DND-41 (cell line): ENCODE data around the gene MARK4.
"Not testable (repeated sequence)": the region's sequence is repeated elsewhere in the genome, so short reads cannot be mapped to it uniquely, and the experiment has no call there.

ENCODE experiments used
- ATAC-seq: fragments of 200-7000 bp; cut with Tn5 transposase; 3 replicates; pipeline ENCODE4 v1.9.1; 2021; ENCODE audit warnings: low read depth; ENCODE audit not compliant: insufficient read depth
- DNase-seq: peaks from one replicate; pipeline ENCODE4 v3.0.0-alpha.2; 2020
- H2AFZ ChIP-seq: 2 replicates; pipeline ENCODE4 v1.6.0; 2012; ENCODE audit warnings: low read depth, low read length
- H3K27ac ChIP-seq: 2 replicates; pipeline ENCODE4 v1.5.1; 2012; ENCODE audit warnings: low read length, inconsistent platforms
- H3K27me3 ChIP-seq: fragments of 200-600 bp; sonication (generic); 2 replicates; pipeline ENCODE4 v1.6.0; 2012; ENCODE audit warnings: low read length, mild to moderate bottlenecking, inconsistent platforms; ENCODE audit not compliant: insufficient read depth, poor library complexity
- H3K36me3 ChIP-seq: 2 replicates; pipeline ENCODE4 v1.5.1; 2012; ENCODE audit warnings: low read length, inconsistent platforms; ENCODE audit not compliant: insufficient read depth
- H3K4me1 ChIP-seq: 2 replicates; pipeline ENCODE4 v1.5.1; 2012; ENCODE audit warnings: mild to moderate bottlenecking, low read length; ENCODE audit not compliant: insufficient read depth
- H3K4me2 ChIP-seq: 2 replicates; pipeline ENCODE4 v1.6.0; 2012; ENCODE audit warnings: mild to moderate bottlenecking, moderate library complexity, low read length, inconsistent platforms; ENCODE audit not compliant: insufficient read depth
- H3K4me3 ChIP-seq, 2 experiments: fragments of 200-600 bp in 1 of 2; shearing (Covaris generic) in 1 of 2; 2 replicates each; pipeline ENCODE4 v1.5.1; 2012 to 2016; ENCODE audit warnings: inconsistent platforms in 2 of 2, low read length in 2 of 2, mild to moderate bottlenecking in 2 of 2, low read depth in 1 of 2, moderate library complexity in 1 of 2
- H3K79me2 ChIP-seq: 2 replicates; pipeline ENCODE4 v1.6.0; 2012; ENCODE audit warnings: low read length, inconsistent platforms; ENCODE audit not compliant: insufficient read depth
- H3K9ac ChIP-seq: 2 replicates; pipeline ENCODE4 v1.6.0; 2012; ENCODE audit warnings: low read depth, mild to moderate bottlenecking, inconsistent platforms, low read length, moderate library complexity
- H3K9me3 ChIP-seq: 2 replicates; pipeline ENCODE4 v1.5.1; 2012; ENCODE audit warnings: low read length, moderate library complexity, mild to moderate bottlenecking, inconsistent platforms; ENCODE audit not compliant: insufficient read depth, severe bottlenecking
- H4K20me1 ChIP-seq: 2 replicates; pipeline ENCODE4 v1.6.0; 2012; ENCODE audit warnings: low read length; ENCODE audit not compliant: insufficient read depth
- CTCF ChIP-seq: IDR thresholded peaks from 2 replicates; pipeline ENCODE4 v1.5.1; 2012; ENCODE audit warnings: borderline replicate concordance, low read length, moderate library complexity, mild to moderate bottlenecking; ENCODE audit not compliant: poor library complexity, severe bottlenecking; ENCODE audit errors: extremely low read depth
- EZH2 ChIP-seq: IDR thresholded peaks from 3 replicates; pipeline ENCODE4 v1.6.1; 2012; ENCODE audit warnings: borderline replicate concordance, low read depth, mild to moderate bottlenecking, moderate library complexity, low read length, inconsistent platforms; ENCODE audit not compliant: severe bottlenecking

The MARK4 gene

GRCh38 chr19:45224645-45225044 lies 26.4 kb upstream of the MARK4 start:
- Histone ChIP-seq H2AFZ (no peak overlapping the region), H3K27me3 (peaks cover 3% of the 10 kb centered on the region), H3K79me2 (no peaks in the 10 kb centered on the region), H3K4me2 (no peak overlapping the region), H3K27ac (no peak overlapping the region), H3K9ac (no peak overlapping the region), H3K36me3 (no peaks in the 10 kb centered on the region), H3K9me3 (no peaks in the 10 kb centered on the region), H3K4me3 (no peak overlapping the region), H3K4me1 (no peaks in the 10 kb centered on the region), H4K20me1 (no peaks in the 10 kb centered on the region)
- TF ChIP-seq CTCF (no peak), EZH2 (no peak)
- ATAC-seq (no peak), DNase-seq (no peak)

GRCh38 chr19:45229056-45229455 lies 22.0 kb upstream of the MARK4 start:
- H4K20me1 ChIP-seq, H3K27ac ChIP-seq, H2AFZ ChIP-seq, ATAC-seq, H3K9ac ChIP-seq, DNase-seq, H3K9me3 ChIP-seq, H3K4me3 ChIP-seq, H3K79me2 ChIP-seq, H3K4me1 ChIP-seq, H3K4me2 ChIP-seq, H3K36me3 ChIP-seq, H3K27me3 ChIP-seq: not testable (repeated sequence)

GRCh38 chr19:45231891-45232290 lies 19.2 kb upstream of the MARK4 start:
- ATAC-seq (no peak), DNase-seq (no peak)
- Histone ChIP-seq H3K4me1 (no peaks in the 10 kb centered on the region), H3K4me2 (no peak overlapping the region), H3K4me3 (no peak overlapping the region), H4K20me1 (no peaks in the 10 kb centered on the region), H3K79me2 (no peaks in the 10 kb centered on the region), H3K9ac (no peak overlapping the region), H3K36me3 (no peaks in the 10 kb centered on the region), H3K9me3 (no peaks in the 10 kb centered on the region), H2AFZ (no peak overlapping the region), H3K27me3 (no peaks in the 10 kb centered on the region), H3K27ac (no peak overlapping the region)
- no peak for TF ChIP-seq EZH2
- no peak for TF ChIP-seq CTCF

- H3K79me2 ChIP-seq = no peaks in the 10 kb centered on the region
- TF ChIP-seq EZH2 = no peak
- TF ChIP-seq CTCF = no peak
- H3K4me3 ChIP-seq = no peak overlapping the region
- no peaks in the 10 kb centered on the region for H3K9me3 ChIP-seq
- H3K36me3 ChIP-seq = no peaks in the 10 kb centered on the region
- no peaks in the 10 kb centered on the region for H4K20me1 ChIP-seq
- H3K4me1 ChIP-seq = no peaks in the 10 kb centered on the region
- DNase-seq (no peak), ATAC-seq (no peak)
- no peak overlapping the region for H3K9ac ChIP-seq
- no peak overlapping the region for H3K27ac ChIP-seq
- no peaks in the 10 kb centered on the region for H3K27me3 ChIP-seq
- H2AFZ ChIP-seq = no peak overlapping the region
- H3K4me2 ChIP-seq = no peak overlapping the region
Measured at GRCh38 chr19:45234089-45234869, 16.8 kb upstream of the MARK4 start.
